OCI-LY3 (cell line): Measurements from ENCODE around the gene TSACC.

Experiments used
- H2AFZ ChIP-seq: fragments of 200-600, 300-600 bp; shearing (Covaris generic); 2 replicates; pipeline ENCODE4 v1.6.0; 2014; ENCODE audit warnings: antibody characterized with exemption, low read depth, low read length
- H3K27ac ChIP-seq: fragments of 200-600, 300-600 bp; sonication (generic); 2 replicates; pipeline ENCODE4 v1.5.1; 2014; ENCODE audit warnings: mild to moderate bottlenecking, low read length, moderate library complexity, mixed read lengths
- H3K27me3 ChIP-seq: fragments of 200-600, 300-600 bp; sonication (generic); 2 replicates; pipeline ENCODE4 v1.6.1; 2014; ENCODE audit warnings: low read depth, low read length, mixed read lengths
- H3K36me3 ChIP-seq: fragments of 200-600, 300-600 bp; sonication (generic); replicated peaks from 2 replicates; pipeline ENCODE3; 2014; ENCODE audit warnings: low read depth, low read length, mixed read lengths
- H3K4me1 ChIP-seq: fragments of 300-600, 200-600 bp; sonication (generic); 2 replicates; pipeline ENCODE4 v1.6.1; 2014; ENCODE audit warnings: low read length, mixed read lengths
- H3K4me2 ChIP-seq: fragments of 200-600, 300-600 bp; sonication (generic); 2 replicates; pipeline ENCODE4 v1.6.1; 2014; ENCODE audit warnings: low read length, mixed read lengths
- H3K4me3 ChIP-seq: fragments of 300-600, 200-600 bp; sonication (generic); 2 replicates; pipeline ENCODE4 v1.5.1; 2014; ENCODE audit warnings: antibody characterized with exemption, mild to moderate bottlenecking, low read length, moderate library complexity
- H3K79me2 ChIP-seq: fragments of 300-600, 200-600 bp; shearing (Covaris generic); 2 replicates; pipeline ENCODE4 v1.6.1; 2014; ENCODE audit warnings: mild to moderate bottlenecking, low read length, mixed read lengths
- H3K9ac ChIP-seq: fragments of 300-600, 200-600 bp; shearing (Covaris generic); 2 replicates; pipeline ENCODE4 v1.6.0; 2014; ENCODE audit warnings: mild to moderate bottlenecking, low read length, moderate library complexity
- H3K9me3 ChIP-seq: fragments of 200-600, 300-600 bp; shearing (Covaris generic); 2 replicates; pipeline ENCODE4 v1.6.1; 2014; ENCODE audit warnings: low read length, mixed read lengths; ENCODE audit not compliant: insufficient read depth
- H4K20me1 ChIP-seq: fragments of 200-600, 300-600 bp; sonication (generic); 2 replicates; pipeline ENCODE4 v1.6.1; 2016; ENCODE audit warnings: low read length, mixed read lengths; ENCODE audit not compliant: insufficient read depth
- CTCF ChIP-seq: fragments of 200-600, 300-600 bp; sonication (generic); IDR thresholded peaks from 2 replicates; pipeline ENCODE4 v1.5.1; 2014; ENCODE audit warnings: antibody characterized with exemption, low read length, low read depth
- EZH2phosphoT487 ChIP-seq: fragments of 200-600 bp; shearing (Covaris generic); IDR thresholded peaks from 2 replicates; pipeline ENCODE4 v1.6.1; 2018; ENCODE audit warnings: antibody characterized with exemption, mixed run types, low read depth

The TSACC gene

GRCh38 chr1:156391701-156392100 lies 53.4 kb downstream of the TSACC start:
- H3K9ac ChIP-seq, result no peak overlapping the region
- H3K36me3 ChIP-seq, result no peaks in the 10 kb centered on the region
- TF ChIP-seq EZH2phosphoT487 (no peak), CTCF (no peak)
- H4K20me1 ChIP-seq, result no peaks in the 10 kb centered on the region
- H2AFZ ChIP-seq, result no peak overlapping the region
- H3K4me3 ChIP-seq, result no peak overlapping the region
- peaks cover 10% of the 10 kb centered on the region for H3K4me1 ChIP-seq
- H3K9me3 ChIP-seq, result no peaks in the 10 kb centered on the region
- H3K4me2 ChIP-seq, result no peak overlapping the region
- no peaks in the 10 kb centered on the region for H3K79me2 ChIP-seq
- H3K27me3 ChIP-seq, result no peaks in the 10 kb centered on the region
- H3K27ac ChIP-seq, result no peak overlapping the region

GRCh38 chr1:156392452-156392853 lies 54.1 kb downstream of the TSACC start:
- H3K4me2 ChIP-seq, result no peak overlapping the region
- H4K20me1 ChIP-seq, result no peaks in the 10 kb centered on the region
- H3K36me3 ChIP-seq, result no peaks in the 10 kb centered on the region
- no peaks in the 10 kb centered on the region for H3K27me3 ChIP-seq
- peaks cover 10% of the 10 kb centered on the region for H3K4me1 ChIP-seq
- no peak overlapping the region for H3K9ac ChIP-seq
- no peak overlapping the region for H2AFZ ChIP-seq
- no peak overlapping the region for H3K27ac ChIP-seq
- no peak for TF ChIP-seq CTCF
- no peak for TF ChIP-seq EZH2phosphoT487
- no peaks in the 10 kb centered on the region for H3K79me2 ChIP-seq
- no peaks in the 10 kb centered on the region for H3K9me3 ChIP-seq
- no peak overlapping the region for H3K4me3 ChIP-seq

GRCh38 chr1:156393095-156393494 lies 54.8 kb downstream of the TSACC start:
- Histone ChIP-seq H2AFZ (no peak overlapping the region), H3K4me3 (no peak overlapping the region)

GRCh38 chr1:156394082-156394481 lies 55.8 kb downstream of the TSACC start:
- Histone ChIP-seq H3K9ac (no peak overlapping the region), H3K4me2 (no peak overlapping the region), H3K27ac (no peak overlapping the region), H3K79me2 (no peaks in the 10 kb centered on the region), H3K27me3 (no peaks in the 10 kb centered on the region), H3K36me3 (no peaks in the 10 kb centered on the region), H3K4me3 (no peak overlapping the region), H4K20me1 (no peaks in the 10 kb centered on the region), H2AFZ (no peak overlapping the region), H3K9me3 (no peaks in the 10 kb centered on the region), H3K4me1 (peaks cover 16% of the 10 kb centered on the region)
- TF ChIP-seq CTCF (no peak), EZH2phosphoT487 (no peak)

More at GRCh38 chr1:156393095-156393494, 54.8 kb downstream of the TSACC start:
- no peaks in the 10 kb centered on the region for H3K36me3 ChIP-seq
- no peak overlapping the region for H3K4me2 ChIP-seq
- no peaks in the 10 kb centered on the region for H3K9me3 ChIP-seq
- peaks cover 12% of the 10 kb centered on the region for H3K4me1 ChIP-seq
- TF ChIP-seq EZH2phosphoT487, result no peak
- no peaks in the 10 kb centered on the region for H4K20me1 ChIP-seq
- no peak overlapping the region for H3K27ac ChIP-seq
- H3K27me3 ChIP-seq, result no peaks in the 10 kb centered on the region
- no peaks in the 10 kb centered on the region for H3K79me2 ChIP-seq
- H3K9ac ChIP-seq, result no peak overlapping the region
